ENCODE measurements around the gene DLX2. TPM values are rescaled to one million over a fixed set of nuclear protein-coding genes. Genes with fewer than 3 reads are reported as not detected.

Gene DLX2
- total and polyA plus RNA-seq, 2 donors (not counting 3 experiments of a cell fraction or from before 2014, with no cell fraction given), result not detected

DNA sequence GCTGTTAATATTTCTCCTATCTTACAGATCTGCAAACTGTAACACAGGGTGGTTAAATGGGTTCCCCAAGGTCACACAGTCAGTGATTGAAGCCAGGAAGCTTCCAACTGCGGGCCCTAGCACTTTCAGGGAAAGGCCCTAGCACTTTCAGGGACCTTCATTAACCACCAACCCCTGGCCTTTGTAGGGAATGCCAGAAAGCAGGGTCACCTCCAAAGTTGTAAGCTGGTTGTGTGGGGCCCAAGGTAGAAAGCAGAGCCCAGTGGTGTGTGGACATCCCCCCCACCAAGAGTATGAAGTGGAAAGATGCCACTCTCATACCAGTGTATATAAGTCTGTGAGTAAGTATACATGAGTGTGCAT lies 4.4 kb downstream of the DLX2 start:
- Histone ChIP-seq H3K9ac (replicated peaks; ENCODE audit: extremely low read depth, insufficient read depth, low read length) (no peak overlapping the region), H3K4me1 (ENCODE audit: control insufficient read depth, extremely low read depth, insufficient read depth, low read length) (peaks cover 43% of the 10 kb centered on the region), H3K79me2 (ENCODE audit: control insufficient read depth, insufficient read depth, low read length) (no peaks in the 10 kb centered on the region), H2AFZ (ENCODE audit: low read depth, low read length) (no peak overlapping the region), H3K9me1 (replicated peaks; ENCODE audit: control insufficient read depth, extremely low read depth, insufficient read depth, low read length) (no peaks in the 10 kb centered on the region), H3K36me3 (ENCODE audit: control insufficient read depth in 2 of 2, extremely low read depth in 1 of 2, insufficient read depth in 2 of 2, low read length in 2 of 2) (no peaks in the 10 kb centered on the region), H4K20me1 (replicated peaks; ENCODE audit: control insufficient read depth, extremely low read depth, insufficient read depth, low read length) (no peaks in the 10 kb centered on the region), H3K4me2 (ENCODE audit: insufficient read depth, low read length) (no peak overlapping the region), H3K9me3 (replicated peaks; ENCODE audit: control insufficient read depth, insufficient read depth, low read length) (no peaks in the 10 kb centered on the region), H3K4me3 (replicated peaks in 1 of 3; ENCODE audit: insufficient read depth in 1 of 3, low read depth in 1 of 3, low read length in 3 of 3) (no peak overlapping the region), H3K27ac (ENCODE audit: insufficient read depth, low read depth, low read length) (no peak overlapping the region), H3K27me3 (ENCODE audit: control insufficient read depth in 2 of 2, insufficient read depth in 2 of 2, low read length in 2 of 2) (peaks cover 46 to 82% of the 10 kb centered on the region in 2 experiments)
- no TSS peak for BruUV-seq (replicated peaks)
- TF ChIP-seq, protein P1, sequence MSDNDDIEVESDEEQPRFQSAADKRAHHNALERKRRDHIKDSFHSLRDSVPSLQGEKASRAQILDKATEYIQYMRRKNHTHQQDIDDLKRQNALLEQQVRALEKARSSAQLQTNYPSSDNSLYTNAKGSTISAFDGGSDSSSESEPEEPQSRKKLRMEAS (IDR thresholded peaks at IDR 0.05; ENCODE audit: insufficient read depth, insufficient read length), result no peak
- no peak for TF ChIP-seq JUN (IDR thresholded peaks at IDR 0.05; ENCODE audit: borderline replicate concordance, insufficient read depth, insufficient read length, low read depth)
- TF ChIP-seq, protein P2, sequence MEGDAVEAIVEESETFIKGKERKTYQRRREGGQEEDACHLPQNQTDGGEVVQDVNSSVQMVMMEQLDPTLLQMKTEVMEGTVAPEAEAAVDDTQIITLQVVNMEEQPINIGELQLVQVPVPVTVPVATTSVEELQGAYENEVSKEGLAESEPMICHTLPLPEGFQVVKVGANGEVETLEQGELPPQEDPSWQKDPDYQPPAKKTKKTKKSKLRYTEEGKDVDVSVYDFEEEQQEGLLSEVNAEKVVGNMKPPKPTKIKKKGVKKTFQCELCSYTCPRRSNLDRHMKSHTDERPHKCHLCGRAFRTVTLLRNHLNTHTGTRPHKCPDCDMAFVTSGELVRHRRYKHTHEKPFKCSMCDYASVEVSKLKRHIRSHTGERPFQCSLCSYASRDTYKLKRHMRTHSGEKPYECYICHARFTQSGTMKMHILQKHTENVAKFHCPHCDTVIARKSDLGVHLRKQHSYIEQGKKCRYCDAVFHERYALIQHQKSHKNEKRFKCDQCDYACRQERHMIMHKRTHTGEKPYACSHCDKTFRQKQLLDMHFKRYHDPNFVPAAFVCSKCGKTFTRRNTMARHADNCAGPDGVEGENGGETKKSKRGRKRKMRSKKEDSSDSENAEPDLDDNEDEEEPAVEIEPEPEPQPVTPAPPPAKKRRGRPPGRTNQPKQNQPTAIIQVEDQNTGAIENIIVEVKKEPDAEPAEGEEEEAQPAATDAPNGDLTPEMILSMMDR (IDR thresholded peaks at IDR 0.05; ENCODE audit: extremely low read depth in 1 of 2, insufficient read depth in 1 of 2, low read depth in 1 of 2, low read length in 2 of 2), result no peak
- TF ChIP-seq EZH2 (IDR thresholded peaks at IDR 0.05; ENCODE audit: borderline replicate concordance, low read depth, low read length, severe bottlenecking), result no peak
- TF ChIP-seq POLR2AphosphoS5 (IDR thresholded peaks at IDR 0.05; ENCODE audit: insufficient read depth, low read depth, low read length), result no peak
- TF ChIP-seq FOS (IDR thresholded peaks at IDR 0.05; ENCODE audit: borderline replicate concordance, insufficient read depth, low read length), result no peak
- no peak for TF ChIP-seq GATA2 (IDR thresholded peaks at IDR 0.05; ENCODE audit: insufficient read depth, insufficient read length, low read depth, low read length)
- TF ChIP-seq MYC (IDR thresholded peaks at IDR 0.05; ENCODE audit: low read depth, low read length), result no peak
- no peak for TF ChIP-seq POLR2A (IDR thresholded peaks at IDR 0.05; ENCODE audit: low read depth, low read length)
- ChIA-PET CTCF (interaction anchor here (0.5 to 1.7 kb wide), 6 partner anchors 10 to 394 kb away, joined by 3 to 8 read pairs (median 6); partner anchors contain the start of gene DLX1), POLR2A (no interaction called here)
- DNase-seq (ENCODE audit: low read depth, low spot score) (no peak), FAIRE-seq (no peak)
- dilution Hi-C loops (cut with MboI; ENCODE audit: extremely low pct_ligation_motif_present, low sequenced_read_pairs), result no loop called here
- intact Hi-C loops (cut with micrococcal nuclease), result no loop called here
